Pancreas (tissue), 10 donors: ENCODE measurements around the gene CD34. TPM values are rescaled to one million over a fixed set of nuclear protein-coding genes. Genes with fewer than 3 reads are reported as not detected.

Experiments
- ATAC-seq, 4 donors: fragments of 200-7000 bp; cut with Tn5 transposase; one replicate each; pipeline versions ENCODE4 v1.8.0 to v1.9.1; 2020; ENCODE audit warnings: mild to moderate bottlenecking in 4 of 4, moderate library complexity in 4 of 4
- DNase-seq, 6 donors: peaks; one replicate each; pipeline ENCODE4 v3.0.0-alpha.2; 2020
- FAIRE-seq: peaks from 2 replicates; lab custom pipeline; 2012; peaks lifted over from hg19 to GRCh38; lab: Jason Lieb, UNC
- H3K27ac ChIP-seq, 4 donors: fragments of 200-600 bp; sonication (generic); 1 replicate in 3 of 4; 2 replicates in 1 of 4; pipeline versions ENCODE4 v1.5.0 to v1.8.0; 2020
- H3K27me3 ChIP-seq, 4 donors: fragments of 200-600 bp; one replicate each; pipeline ENCODE4 v1.8.0; 2021
- H3K36me3 ChIP-seq, 3 donors: fragments of 200-600 bp; sonication (generic) in 1 of 3; one replicate each; pipeline versions ENCODE4 v1.5.0 to v1.8.0; 2020 to 2021
- H3K4me1 ChIP-seq, 3 donors: fragments of 200-600 bp; one replicate each; pipeline ENCODE4 v1.8.0; 2021
- H3K4me3 ChIP-seq, 4 donors: fragments of 200-600 bp; sonication (generic) in 2 of 4; one replicate each; pipeline versions ENCODE4 v1.5.0 to v1.8.0; 2020 to 2021
- H3K9me3 ChIP-seq, 4 donors: fragments of 200-600 bp; one replicate each; pipeline ENCODE4 v1.8.0; 2021
- CTCF ChIP-seq, 4 donors: fragments of 200-600 bp; sonication (generic) in 3 of 4; IDR thresholded peaks; one replicate each; pipeline versions ENCODE4 v1.5.0 to v1.8.0; 2021; ENCODE audit warnings: antibody characterized with exemption in 4 of 4
- WGBS, 2 donors: extraction: QIAGEN DNeasy Blood & Tissue Kit; methylation state at CpG; one replicate each; pipeline ENCODE4 v1.1.7; 2013; 5-methylcytosine and 5-hydroxymethylcytosine counted together
- intact Hi-C, 3 donors: fragments of 100-400 bp; cut with DNase I; formaldehyde crosslinking; loops; one replicate each; pipeline versions ENCODE4 v1.11.1 to v1.14.2; 2022
- polyA plus RNA-seq, 2 donors: library from polyadenylated mRNA; stranded (reverse); fragments of 200-250 nt; gene quantifications; one replicate each; pipeline ENCODE4 v1.2.3, GENCODE V29; 2013
- total RNA-seq, 6 donors: library from RNA; stranded (reverse); fragmentation: NEBNext Ultra II Directional in 4 of 6; extraction: Animal tissue kit (Norgen Biotek cat#: 25700) in 4 of 6; gene quantifications; one replicate each; pipeline versions ENCODE4 v1.2.1 to v1.2.4, GENCODE V29; 2021 to 2023
- donor health status: healthy with polysubstance abuse.
- donor health status: DM: no; HTN: no; CAD: no; lungs with moderate emphysema.
- donor health status: DM: no; HTN: no; CAD: no.
- donor health status: control.
- donor health status: control.
- donor health status: Bipolar disorder and iron deficiency.
- donor health status: DM: yes; HTN: yes; CAD: no.
- donor health status: DM: no; HTN: no; CAD: no.
- donor health status: DM: no; HTN: no; CAD: no.
- donor health status: DM: yes; HTN: yes; CAD: no.

CD34 gene
- total and polyA plus RNA-seq, 8 donors: 5.2 to 11.9 (median 8.1) TPM

- ATAC-seq: no peak
- intact Hi-C loops: no loop called here
- Histone ChIP-seq H3K4me3 (no peak overlapping the region), H3K36me3 (no peaks in the 10 kb centered on the region), H3K9me3 (no peaks in the 10 kb centered on the region), H3K27ac (no peak overlapping the region), H3K27me3 (no peaks in the 10 kb centered on the region), H3K4me1 (peaks cover 0 to 10% (median 8%) of the 10 kb centered on the region in 3 donors)
- no peak for TF ChIP-seq CTCF (IDR thresholded peaks at IDR 0.05)
- 92 to 94% methylated on average over 4 of the region's 4 CpGs for WGBS, 2 donors
- FAIRE-seq: no peak
- DNase-seq: no peak
Measured at GRCh38 chr1:207837673-207838072, 73.3 kb downstream of the CD34 start.

DNA sequence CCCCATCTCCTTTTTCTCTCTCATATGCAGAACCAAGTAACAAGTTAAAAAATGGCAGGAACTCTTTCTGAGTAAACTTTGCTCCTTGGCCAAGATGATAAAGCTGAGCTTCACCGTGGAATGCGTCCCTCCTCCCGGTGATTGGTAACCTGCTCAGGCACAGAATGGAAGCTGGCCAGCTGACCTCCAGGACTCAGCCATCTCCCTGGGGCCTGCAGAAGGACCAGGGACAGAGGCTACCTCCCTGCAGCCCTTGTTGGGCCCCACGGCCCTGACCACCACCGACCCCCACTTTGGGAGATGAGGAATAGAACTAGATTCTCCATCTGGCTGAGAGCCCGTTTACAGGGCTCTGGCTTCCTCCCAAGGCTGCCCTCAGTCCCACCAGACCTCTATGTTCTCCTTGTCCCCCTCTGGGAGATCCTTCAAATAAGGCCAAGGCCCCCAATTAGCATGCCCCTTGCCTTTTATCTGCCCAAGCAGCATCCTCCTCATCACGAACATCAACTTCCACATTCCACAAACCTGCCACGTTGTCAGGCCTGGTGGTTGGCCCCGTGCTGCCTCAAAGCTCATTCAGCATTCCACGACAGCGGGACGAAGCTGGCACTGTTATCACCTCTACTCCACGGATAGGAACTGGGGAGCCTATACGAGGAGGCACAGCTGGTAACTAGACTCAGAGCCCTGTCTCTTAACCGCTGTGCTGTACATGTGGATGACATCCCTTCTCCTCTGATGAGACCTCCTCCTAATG is 74.2 kb downstream of the CD34 start:
- DNase-seq (no peak), ATAC-seq (no peak), FAIRE-seq (no peak)
- H3K4me3 ChIP-seq: no peak overlapping the region
- WGBS, 2 donors: 61 to 63% methylated on average over 15 of the region's 15 CpGs
- no peaks in the 10 kb centered on the region for H3K27me3 ChIP-seq
- H3K27ac ChIP-seq: no peak overlapping the region
- TF ChIP-seq CTCF (IDR thresholded peaks at IDR 0.05): no peak
- H3K9me3 ChIP-seq: no peaks in the 10 kb centered on the region
- no peaks in the 10 kb centered on the region for H3K36me3 ChIP-seq
- intact Hi-C loops: no loop called here
- peaks cover 0 to 10% (median 8%) of the 10 kb centered on the region in 3 donors for H3K4me1 ChIP-seq

GRCh38 chr1:207835958-207836357 is 75.0 kb downstream of the CD34 start:
- 97% methylated on average over 6 of the region's 6 CpGs for WGBS, 2 donors
- no peak overlapping the region for H3K27ac ChIP-seq

GRCh38 chr1:207833956-207834660 is 76.8 kb downstream of the CD34 start:
- intact Hi-C loops: loop anchor here in 2 of 3 donors (5.0 kb wide), 1 partner anchor 33 kb away; no protein-coding TSS in a partner anchor
- TF ChIP-seq CTCF (IDR thresholded peaks at IDR 0.05): no peak
- H3K27ac ChIP-seq: no peak overlapping the region
- ATAC-seq: no peak
- no peak for DNase-seq
- H3K4me1 ChIP-seq: peaks cover 12 to 26% (median 17%) of the 10 kb centered on the region in 3 donors
- H3K9me3 ChIP-seq: no peaks in the 10 kb centered on the region
- H3K4me3 ChIP-seq: no peak overlapping the region
- H3K27me3 ChIP-seq: no peaks in the 10 kb centered on the region
- no peak for FAIRE-seq
- WGBS, 2 donors: 94 to 95% methylated on average over 7 of the region's 7 CpGs
- no peaks in the 10 kb centered on the region for H3K36me3 ChIP-seq

More at GRCh38 chr1:207835958-207836357, 75.0 kb downstream of the CD34 start:
- H3K4me3 ChIP-seq: no peak overlapping the region
- intact Hi-C loops: no loop called here
- DNase-seq: no peak
- no peaks in the 10 kb centered on the region for H3K9me3 ChIP-seq
- ATAC-seq: no peak
- peaks cover 6 to 18% (median 15%) of the 10 kb centered on the region in 3 donors for H3K4me1 ChIP-seq
- H3K36me3 ChIP-seq: no peaks in the 10 kb centered on the region
- FAIRE-seq: no peak
- H3K27me3 ChIP-seq: no peaks in the 10 kb centered on the region
- no peak for TF ChIP-seq CTCF (IDR thresholded peaks at IDR 0.05)
